Neural cell (in vitro differentiated cells): ENCODE measurements around the gene RASA1. TPM values are rescaled to one million over a fixed set of nuclear protein-coding genes. Genes with fewer than 3 reads are reported as not detected.

Source experiments
- H2AFZ ChIP-seq: fragments of 200-600, 300-800 bp; sonication (generic), shearing (Covaris generic); 2 replicates; pipeline ENCODE4 v1.6.0; 2014; ENCODE audit warnings: low read depth, mild to moderate bottlenecking, antibody characterized with exemption, low read length, moderate library complexity
- H3F3A ChIP-seq: fragments of 200-600 bp; shearing (Covaris generic); 2 replicates; pipeline ENCODE4 v1.6.1; 2016; ENCODE audit warnings: mild to moderate bottlenecking, moderate library complexity, mixed read lengths, antibody characterized with exemption, low read length; ENCODE audit not compliant: insufficient read depth, poor library complexity, severe bottlenecking
- H3K27ac ChIP-seq: fragments of 200-600, 300-800 bp; sonication (generic), shearing (Covaris generic); 2 replicates; pipeline ENCODE4 v1.5.1; 2014; ENCODE audit warnings: mild to moderate bottlenecking, low read length, moderate library complexity
- H3K27me3 ChIP-seq: fragments of 300-800, 200-600 bp; sonication (generic), shearing (Covaris generic); 2 replicates; pipeline ENCODE4 v1.6.0; 2014; ENCODE audit warnings: mild to moderate bottlenecking, low read depth, low read length, moderate library complexity; ENCODE audit not compliant: insufficient read depth
- H3K36me3 ChIP-seq: fragments of 300-800, 200-600 bp; sonication (generic), shearing (Covaris generic); 2 replicates; pipeline ENCODE4 v1.5.1; 2014; ENCODE audit warnings: mild to moderate bottlenecking, antibody characterized with exemption, low read length, moderate library complexity; ENCODE audit not compliant: insufficient read depth
- H3K4me2 ChIP-seq: fragments of 300-800, 200-600 bp; sonication (generic), shearing (Covaris generic); 2 replicates; pipeline ENCODE4 v1.6.0; 2014; ENCODE audit warnings: mild to moderate bottlenecking, low read length
- H3K4me3 ChIP-seq: fragments of 300-800, 200-600 bp; sonication (generic), shearing (Covaris generic); 2 replicates; pipeline ENCODE4 v1.5.1; 2014; ENCODE audit warnings: mild to moderate bottlenecking, low read length, moderate library complexity
- H3K79me2 ChIP-seq: fragments of 200-600 bp; shearing (Covaris generic); replicated peaks from 2 replicates; pipeline ENCODE4 v1.6.0; 2014; ENCODE audit warnings: mild to moderate bottlenecking, low read length, moderate library complexity; ENCODE audit not compliant: insufficient read depth
- H3K9ac ChIP-seq: fragments of 300-800, 200-600 bp; sonication (generic), shearing (Covaris generic); 2 replicates; pipeline ENCODE4 v1.6.1; 2016; ENCODE audit warnings: mild to moderate bottlenecking, low read length, mixed read lengths
- H3K9me2 ChIP-seq: fragments of 200-600 bp; shearing (Covaris generic); 2 replicates; pipeline ENCODE4 v1.6.1; 2016; ENCODE audit warnings: mild to moderate bottlenecking, low read length, mixed read lengths; ENCODE audit not compliant: insufficient read depth
- H3K9me3 ChIP-seq: fragments of 200-600, 300-800 bp; sonication (generic), shearing (Covaris generic); 2 replicates; pipeline ENCODE4 v1.6.1; 2016; ENCODE audit warnings: mild to moderate bottlenecking, mixed run types, low read length, moderate library complexity, mixed read lengths
- H4K20me1 ChIP-seq: fragments of 200-600 bp; shearing (Covaris generic); 2 replicates; pipeline ENCODE4 v1.6.1; 2016; ENCODE audit warnings: mild to moderate bottlenecking, mixed run types; ENCODE audit not compliant: insufficient read depth
- CTCF ChIP-seq: fragments of 450-650 bp; IDR thresholded peaks from 2 replicates; pipeline ENCODE4 v1.5.1; 2014; ENCODE audit warnings: antibody characterized with exemption, mild to moderate bottlenecking, moderate library complexity; ENCODE audit not compliant: poor library complexity, severe bottlenecking
- EP300 ChIP-seq: fragments of 450-650 bp; conservative IDR thresholded peaks from 2 replicates; pipeline ENCODE4 v1.6.1; 2014; ENCODE audit warnings: antibody characterized with exemption, mild to moderate bottlenecking, moderate library complexity; ENCODE audit not compliant: poor library complexity, severe bottlenecking
- EZH2 ChIP-seq: fragments of 200-600, 300-800 bp; shearing (Covaris generic), sonication (generic); IDR thresholded peaks from 2 replicates; pipeline ENCODE4 v1.6.1; 2014; ENCODE audit warnings: antibody characterized with exemption, low read length, borderline replicate concordance, mild to moderate bottlenecking; ENCODE audit not compliant: insufficient read depth, poor library complexity, severe bottlenecking
- MXI1 ChIP-seq: fragments of 450-650 bp; conservative IDR thresholded peaks from 2 replicates; pipeline ENCODE4 v1.6.1; 2014; ENCODE audit warnings: antibody characterized with exemption, mild to moderate bottlenecking; ENCODE audit not compliant: poor library complexity, severe bottlenecking
- POLR2AphosphoS5 ChIP-seq: IDR thresholded peaks from 2 replicates; pipeline ENCODE4 v1.6.1; 2012
- RAD21 ChIP-seq: fragments of 450-650 bp; conservative IDR thresholded peaks from 2 replicates; pipeline ENCODE4 v1.6.1; 2014; ENCODE audit warnings: antibody characterized with exemption, mild to moderate bottlenecking, moderate library complexity
- REST ChIP-seq: IDR thresholded peaks from 2 replicates; pipeline ENCODE4 v1.6.1; 2012; ENCODE audit warnings: borderline replicate concordance
- SMC3 ChIP-seq: fragments of 450-650 bp; conservative IDR thresholded peaks from 2 replicates; pipeline ENCODE4 v1.6.1; 2014; ENCODE audit warnings: antibody characterized with exemption, mild to moderate bottlenecking, moderate library complexity; ENCODE audit not compliant: poor library complexity
- TAF1 ChIP-seq: IDR thresholded peaks from 2 replicates; pipeline ENCODE4 v1.6.1; 2012; ENCODE audit warnings: low read depth
- polyA plus RNA-seq: library from polyadenylated mRNA; depleted of rRNA; stranded (reverse); fragments of >200 nt; gene quantifications from 2 replicates; pipeline ENCODE4 v1.2.3, GENCODE V29; 2014

The RASA1 gene
- polyA plus RNA-seq, 1 donor from 2014 or later, result 72.8 TPM

GRCh38 chr5:87276655-87277054, 9.0 kb downstream of the RASA1 start:
- Histone ChIP-seq H3K9me2 (no peaks in the 10 kb centered on the region), H3K36me3 (no peaks in the 10 kb centered on the region), H3K4me3 (no peak overlapping the region), H3K9ac (no peak overlapping the region), H2AFZ (no peak overlapping the region), H3K4me2 (no peak overlapping the region), H3K79me2 (peaks cover 88% of the 10 kb centered on the region), H3F3A (no peaks in the 10 kb centered on the region), H3K27ac (no peak overlapping the region), H4K20me1 (no peaks in the 10 kb centered on the region), H3K27me3 (no peaks in the 10 kb centered on the region), H3K9me3 (no peaks in the 10 kb centered on the region)
- TF ChIP-seq SMC3 (no peak), CTCF (no peak), RAD21 (no peak), MXI1 (no peak), EP300 (no peak), EZH2 (no peak), POLR2AphosphoS5 (no peak), TAF1 (no peak), REST (no peak)

GRCh38 chr5:87277279-87277835, 9.7 kb downstream of the RASA1 start:
- Histone ChIP-seq H3F3A (no peaks in the 10 kb centered on the region), H3K79me2 (peaks cover 87% of the 10 kb centered on the region), H3K27ac (no peak overlapping the region), H3K4me2 (no peak overlapping the region), H3K27me3 (no peaks in the 10 kb centered on the region), H4K20me1 (no peaks in the 10 kb centered on the region), H3K36me3 (no peaks in the 10 kb centered on the region), H3K4me3 (no peak overlapping the region), H3K9ac (no peak overlapping the region), H3K9me3 (no peaks in the 10 kb centered on the region), H3K9me2 (no peaks in the 10 kb centered on the region), H2AFZ (no peak overlapping the region)
- TF ChIP-seq EP300 (no peak), TAF1 (no peak), CTCF (no peak), POLR2AphosphoS5 (no peak), MXI1 (no peak)
